ENCODE results near the gene CYFIP1.

CYFIP1 gene

DNA sequence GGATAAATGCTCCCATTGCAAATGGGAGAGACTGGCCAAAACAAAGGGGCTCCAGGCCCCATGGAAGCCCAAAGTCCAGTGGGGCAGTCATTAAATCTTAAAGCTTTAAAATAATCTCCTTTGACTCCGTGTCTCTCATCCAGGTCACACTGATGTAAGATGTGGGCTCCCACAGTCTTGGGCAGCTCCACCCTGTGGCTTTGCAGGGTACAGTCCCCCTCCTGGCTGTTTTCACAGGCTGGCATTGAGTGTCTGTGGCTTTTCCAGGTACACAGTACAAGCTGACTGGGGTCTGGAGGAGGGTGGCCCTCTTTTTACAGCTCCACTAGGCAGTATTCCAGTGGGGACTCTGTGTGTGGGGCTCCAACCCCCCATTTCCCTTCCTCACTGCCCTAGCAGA is 95.8 kb downstream of the CYFIP1 start:
- H3K79me2 ChIP-seq = no peaks in the 10 kb centered on the region
- H3K4me2 ChIP-seq (ENCODE audit: low read length) = no peak overlapping the region
- H3K9me3 ChIP-seq (ENCODE audit: control insufficient read depth, low read length) = no peaks in the 10 kb centered on the region
- no peak overlapping the region for H3K9ac ChIP-seq
- H3K4me3 ChIP-seq (ENCODE audit: low read depth, low read length) = no peak overlapping the region
- no peaks in the 10 kb centered on the region for H3K27me3 ChIP-seq (ENCODE audit: control insufficient read depth, insufficient read depth, low read length)
- H3K27ac ChIP-seq = no peak overlapping the region
- H3K36me3 ChIP-seq (ENCODE audit: control insufficient read depth, insufficient read depth, low read length) = no peaks in the 10 kb centered on the region
- no peaks in the 10 kb centered on the region for H3K4me1 ChIP-seq
- TF ChIP-seq, protein P1, sequence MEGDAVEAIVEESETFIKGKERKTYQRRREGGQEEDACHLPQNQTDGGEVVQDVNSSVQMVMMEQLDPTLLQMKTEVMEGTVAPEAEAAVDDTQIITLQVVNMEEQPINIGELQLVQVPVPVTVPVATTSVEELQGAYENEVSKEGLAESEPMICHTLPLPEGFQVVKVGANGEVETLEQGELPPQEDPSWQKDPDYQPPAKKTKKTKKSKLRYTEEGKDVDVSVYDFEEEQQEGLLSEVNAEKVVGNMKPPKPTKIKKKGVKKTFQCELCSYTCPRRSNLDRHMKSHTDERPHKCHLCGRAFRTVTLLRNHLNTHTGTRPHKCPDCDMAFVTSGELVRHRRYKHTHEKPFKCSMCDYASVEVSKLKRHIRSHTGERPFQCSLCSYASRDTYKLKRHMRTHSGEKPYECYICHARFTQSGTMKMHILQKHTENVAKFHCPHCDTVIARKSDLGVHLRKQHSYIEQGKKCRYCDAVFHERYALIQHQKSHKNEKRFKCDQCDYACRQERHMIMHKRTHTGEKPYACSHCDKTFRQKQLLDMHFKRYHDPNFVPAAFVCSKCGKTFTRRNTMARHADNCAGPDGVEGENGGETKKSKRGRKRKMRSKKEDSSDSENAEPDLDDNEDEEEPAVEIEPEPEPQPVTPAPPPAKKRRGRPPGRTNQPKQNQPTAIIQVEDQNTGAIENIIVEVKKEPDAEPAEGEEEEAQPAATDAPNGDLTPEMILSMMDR (IDR thresholded peaks at IDR 0.05) = no peak
- no peak overlapping the region for H2AFZ ChIP-seq

DNA sequence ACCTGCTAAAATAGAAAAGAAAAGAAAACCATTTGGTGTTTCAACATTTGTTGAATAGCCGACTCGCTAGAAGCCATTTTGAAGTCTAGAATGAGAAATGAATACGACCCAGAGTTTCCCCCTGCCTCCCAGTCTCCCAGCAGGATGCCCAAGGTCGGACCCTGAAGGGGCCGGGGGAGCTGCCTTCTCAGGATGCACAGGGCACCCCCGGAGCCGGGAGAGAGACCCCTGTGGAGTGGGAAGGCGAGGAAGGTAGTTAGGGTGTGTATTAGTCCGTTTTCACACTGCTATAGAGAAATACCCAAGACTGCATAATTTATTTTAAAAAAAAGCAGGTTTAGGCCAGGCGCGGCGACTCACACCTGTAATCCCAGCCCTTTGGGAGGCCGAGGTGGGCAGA is 97.0 kb downstream of the CYFIP1 start:
- TF ChIP-seq, protein P1 (IDR thresholded peaks at IDR 0.05) = no peak
- H3K4me1 ChIP-seq = no peaks in the 10 kb centered on the region
- no peak overlapping the region for H3K27ac ChIP-seq
- H3K9ac ChIP-seq = no peak overlapping the region
- H2AFZ ChIP-seq = no peak overlapping the region
- H3K4me2 ChIP-seq (ENCODE audit: low read length) = no peak overlapping the region
- H3K79me2 ChIP-seq = no peaks in the 10 kb centered on the region
- no peak overlapping the region for H3K4me3 ChIP-seq (ENCODE audit: low read depth, low read length)
- H3K27me3 ChIP-seq (ENCODE audit: control insufficient read depth, insufficient read depth, low read length) = no peaks in the 10 kb centered on the region
- H3K9me3 ChIP-seq (ENCODE audit: control insufficient read depth, low read length) = no peaks in the 10 kb centered on the region
- no peaks in the 10 kb centered on the region for H3K36me3 ChIP-seq (ENCODE audit: control insufficient read depth, insufficient read depth, low read length)

DNA sequence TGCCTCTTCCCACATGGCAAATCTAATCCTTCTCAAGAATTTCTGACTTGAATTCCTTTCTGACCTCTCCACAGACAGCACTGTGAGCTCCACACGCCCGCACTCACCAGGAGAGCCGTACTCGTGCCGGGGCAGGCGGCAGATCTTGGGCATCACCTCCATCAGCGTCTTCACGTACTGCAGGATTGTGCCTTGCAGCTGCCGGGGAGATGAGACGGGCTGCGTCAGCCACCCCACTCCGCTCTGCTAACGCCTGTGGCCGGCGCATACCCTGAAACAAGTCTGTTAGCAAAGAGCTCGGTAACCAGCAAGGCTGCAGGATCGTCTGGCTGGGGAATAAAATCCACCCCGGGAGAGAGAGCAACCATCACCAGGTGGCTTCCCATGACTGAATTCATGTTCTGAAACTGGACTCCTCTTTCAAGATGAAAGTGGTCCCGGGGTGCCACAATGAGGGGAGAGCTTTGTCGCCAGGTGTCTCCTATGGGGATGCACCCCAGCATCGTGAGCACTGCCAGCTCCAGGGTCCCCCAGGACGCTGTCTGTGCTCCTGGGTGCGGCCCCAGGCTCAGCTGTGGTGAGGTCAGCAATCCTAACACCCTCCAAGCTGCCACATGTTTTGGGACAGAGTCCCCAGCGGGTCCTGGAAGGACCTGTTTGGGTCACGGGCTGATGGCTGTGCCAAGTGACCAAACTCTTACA is 98.3 kb downstream of the CYFIP1 start:
- H3K4me1 ChIP-seq = no peaks in the 10 kb centered on the region
- no peaks in the 10 kb centered on the region for H3K9me3 ChIP-seq (ENCODE audit: control insufficient read depth, low read length)
- H3K9ac ChIP-seq = no peak overlapping the region
- no peaks in the 10 kb centered on the region for H3K79me2 ChIP-seq
- no peak overlapping the region for H3K27ac ChIP-seq
- H3K4me2 ChIP-seq (ENCODE audit: low read length) = no peak overlapping the region
- no peaks in the 10 kb centered on the region for H3K36me3 ChIP-seq (ENCODE audit: control insufficient read depth, insufficient read depth, low read length)
- no peaks in the 10 kb centered on the region for H3K27me3 ChIP-seq (ENCODE audit: control insufficient read depth, insufficient read depth, low read length)
- H2AFZ ChIP-seq = no peak overlapping the region
- H3K4me3 ChIP-seq (ENCODE audit: low read depth, low read length) = no peak overlapping the region
- TF ChIP-seq, protein P1 (IDR thresholded peaks at IDR 0.05) = no peak

DNA sequence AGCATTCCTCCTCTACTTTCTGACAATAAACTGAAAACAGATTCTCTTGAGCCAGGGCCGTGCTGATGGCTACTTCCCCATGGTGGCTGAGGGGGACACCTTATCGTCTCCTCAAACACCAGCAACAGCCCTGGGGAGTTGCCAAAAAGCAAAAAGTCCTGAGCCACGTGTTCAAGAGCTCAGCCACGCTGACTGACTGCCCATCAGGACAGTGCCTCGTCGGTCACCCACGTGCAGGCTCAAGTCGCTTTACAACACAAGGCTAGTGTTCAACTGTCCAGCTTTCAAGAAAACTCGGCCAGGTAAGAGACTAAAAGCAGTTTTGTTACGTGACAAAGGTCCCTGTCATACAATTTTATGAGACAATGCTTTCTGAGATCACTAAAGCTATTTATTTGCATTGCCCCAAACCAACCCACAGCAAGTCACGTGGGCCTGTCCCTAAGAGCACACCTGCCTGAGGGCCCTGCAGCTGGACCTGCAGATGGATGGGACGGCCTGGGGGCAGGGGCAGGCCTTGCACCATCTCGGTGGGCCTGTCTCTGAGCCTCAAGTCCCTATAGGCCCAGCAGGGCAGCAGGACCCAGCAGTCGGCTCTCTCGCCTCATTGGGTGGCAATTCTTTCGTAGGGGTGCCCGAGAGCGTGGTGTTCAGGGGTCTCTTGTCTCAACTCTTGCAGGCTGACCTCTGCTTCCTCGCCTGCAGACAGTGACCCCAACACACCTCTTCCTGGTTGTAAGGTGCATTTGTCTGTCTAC is 99.0 kb downstream of the CYFIP1 start:
- TF ChIP-seq, protein P1 (IDR thresholded peaks at IDR 0.05) = no peak
- Histone ChIP-seq H3K4me1 (no peaks in the 10 kb centered on the region), H3K36me3 (ENCODE audit: control insufficient read depth, insufficient read depth, low read length) (no peaks in the 10 kb centered on the region), H3K4me3 (ENCODE audit: low read depth, low read length) (no peak overlapping the region), H3K9ac (no peak overlapping the region), H2AFZ (no peak overlapping the region), H3K27ac (no peak overlapping the region), H3K79me2 (no peaks in the 10 kb centered on the region), H3K9me3 (ENCODE audit: control insufficient read depth, low read length) (no peaks in the 10 kb centered on the region), H3K27me3 (ENCODE audit: control insufficient read depth, insufficient read depth, low read length) (no peaks in the 10 kb centered on the region), H3K4me2 (ENCODE audit: low read length) (no peak overlapping the region)
